ENCODE measurements around the gene CST11. TPM values are rescaled to one million over a fixed set of nuclear protein-coding genes. Genes with fewer than 3 reads are reported as not detected.

Gene CST11
- total and polyA plus RNA-seq, 12 donors = not detected

DNA sequence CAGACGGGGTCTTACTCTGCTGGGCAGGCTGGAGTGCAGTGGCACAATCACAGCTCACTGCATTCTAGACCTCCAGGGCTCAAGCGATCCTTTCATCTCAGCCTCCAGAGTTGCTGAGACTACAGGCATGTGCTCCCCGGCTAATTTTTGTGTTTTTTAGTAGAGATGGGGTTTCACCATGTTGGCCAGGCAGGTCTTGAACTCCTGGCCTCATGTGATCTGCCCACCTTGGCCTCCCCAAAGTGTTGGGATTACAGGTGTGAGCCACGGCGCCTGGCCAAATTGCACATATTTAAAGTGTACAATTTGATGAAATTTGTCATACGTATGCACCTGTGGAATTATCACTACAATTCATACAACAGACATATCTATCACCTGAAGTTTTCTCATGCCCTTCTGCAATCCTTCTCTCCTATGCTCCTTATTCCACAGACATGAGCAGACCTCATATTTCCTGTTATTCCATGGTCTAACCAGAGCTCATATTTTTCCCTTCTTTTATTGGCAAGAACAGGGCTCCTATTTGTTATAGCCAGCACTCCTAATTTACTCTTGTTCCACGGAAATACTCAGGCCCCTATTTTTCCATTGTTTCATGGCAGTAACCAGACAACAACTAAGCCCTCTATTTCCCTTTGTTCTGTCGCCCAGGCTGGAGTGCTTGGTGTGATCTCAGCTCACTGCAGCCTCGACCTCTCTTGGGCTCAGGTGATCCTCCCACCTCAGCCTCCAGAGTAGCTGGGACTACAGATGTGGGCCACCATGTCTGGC lies 15.4 kb downstream of the CST11 start:
- DNase-seq = peak in 1 of 7 donors; percentile 27
- intact Hi-C loops (cut with DNase I) = no loop called here

DNA sequence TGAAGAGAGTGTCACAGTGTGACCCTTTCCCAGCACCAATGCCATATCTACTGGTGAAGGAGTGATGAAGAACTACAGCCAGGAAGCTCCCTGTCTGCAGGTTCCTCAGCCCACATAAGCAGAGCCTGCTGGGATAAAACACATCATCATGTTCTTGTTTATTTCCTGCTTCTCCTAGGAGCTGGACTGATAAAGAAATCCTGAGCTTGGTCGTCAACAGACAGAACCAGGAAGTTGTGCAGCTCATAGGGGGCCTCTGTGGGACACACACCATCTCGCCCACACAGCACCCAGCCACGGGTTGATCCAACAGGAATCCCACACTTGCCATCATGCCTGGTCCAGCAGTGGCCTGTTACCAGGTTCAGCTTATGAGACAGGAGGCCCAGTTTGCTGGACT lies 16.0 kb downstream of the CST11 start:
- no peaks in the 10 kb centered on the region for H3K36me3 ChIP-seq (replicated peaks in 1 of 2)
- no peak overlapping the region for H3K27ac ChIP-seq
- no peaks in the 10 kb centered on the region for H3K27me3 ChIP-seq
- H3K4me1 ChIP-seq (replicated peaks in 1 of 2) = peaks cover 0 to 3% of the 10 kb centered on the region in 2 donors
- DNase-seq = peak in 2 of 7 donors; percentile 13 to 29
- intact Hi-C loops (cut with DNase I) = no loop called here
- TF ChIP-seq, protein P1, sequence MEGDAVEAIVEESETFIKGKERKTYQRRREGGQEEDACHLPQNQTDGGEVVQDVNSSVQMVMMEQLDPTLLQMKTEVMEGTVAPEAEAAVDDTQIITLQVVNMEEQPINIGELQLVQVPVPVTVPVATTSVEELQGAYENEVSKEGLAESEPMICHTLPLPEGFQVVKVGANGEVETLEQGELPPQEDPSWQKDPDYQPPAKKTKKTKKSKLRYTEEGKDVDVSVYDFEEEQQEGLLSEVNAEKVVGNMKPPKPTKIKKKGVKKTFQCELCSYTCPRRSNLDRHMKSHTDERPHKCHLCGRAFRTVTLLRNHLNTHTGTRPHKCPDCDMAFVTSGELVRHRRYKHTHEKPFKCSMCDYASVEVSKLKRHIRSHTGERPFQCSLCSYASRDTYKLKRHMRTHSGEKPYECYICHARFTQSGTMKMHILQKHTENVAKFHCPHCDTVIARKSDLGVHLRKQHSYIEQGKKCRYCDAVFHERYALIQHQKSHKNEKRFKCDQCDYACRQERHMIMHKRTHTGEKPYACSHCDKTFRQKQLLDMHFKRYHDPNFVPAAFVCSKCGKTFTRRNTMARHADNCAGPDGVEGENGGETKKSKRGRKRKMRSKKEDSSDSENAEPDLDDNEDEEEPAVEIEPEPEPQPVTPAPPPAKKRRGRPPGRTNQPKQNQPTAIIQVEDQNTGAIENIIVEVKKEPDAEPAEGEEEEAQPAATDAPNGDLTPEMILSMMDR (IDR thresholded peaks at IDR 0.05) = no peak
- no peak for TF ChIP-seq POLR2A (IDR thresholded peaks at IDR 0.05)
- WGBS, 4 donors = 51 to 65% (median 61%) methylated on average over 3 of the region's 3 CpGs
- no peak overlapping the region for H3K4me3 ChIP-seq
- H3K9me3 ChIP-seq (replicated peaks in 1 of 3) = no peaks in the 10 kb centered on the region

More for the DNA sequence above, 15.4 kb downstream of the CST11 start:
- Histone ChIP-seq H3K36me3 (replicated peaks in 1 of 2) (no peaks in the 10 kb centered on the region), H3K9me3 (replicated peaks in 1 of 3) (no peaks in the 10 kb centered on the region), H3K27ac (no peak overlapping the region), H3K27me3 (no peaks in the 10 kb centered on the region), H3K4me1 (replicated peaks in 1 of 2) (peaks cover 0 to 3% of the 10 kb centered on the region in 2 donors), H3K4me3 (no peak overlapping the region)
- TF ChIP-seq, protein P1 (IDR thresholded peaks at IDR 0.05) = no peak
- no peak for TF ChIP-seq POLR2A (IDR thresholded peaks at IDR 0.05)
- 83 to 87% (median 87%) methylated on average over 9 of the region's 9 CpGs for WGBS, 4 donors

DNA sequence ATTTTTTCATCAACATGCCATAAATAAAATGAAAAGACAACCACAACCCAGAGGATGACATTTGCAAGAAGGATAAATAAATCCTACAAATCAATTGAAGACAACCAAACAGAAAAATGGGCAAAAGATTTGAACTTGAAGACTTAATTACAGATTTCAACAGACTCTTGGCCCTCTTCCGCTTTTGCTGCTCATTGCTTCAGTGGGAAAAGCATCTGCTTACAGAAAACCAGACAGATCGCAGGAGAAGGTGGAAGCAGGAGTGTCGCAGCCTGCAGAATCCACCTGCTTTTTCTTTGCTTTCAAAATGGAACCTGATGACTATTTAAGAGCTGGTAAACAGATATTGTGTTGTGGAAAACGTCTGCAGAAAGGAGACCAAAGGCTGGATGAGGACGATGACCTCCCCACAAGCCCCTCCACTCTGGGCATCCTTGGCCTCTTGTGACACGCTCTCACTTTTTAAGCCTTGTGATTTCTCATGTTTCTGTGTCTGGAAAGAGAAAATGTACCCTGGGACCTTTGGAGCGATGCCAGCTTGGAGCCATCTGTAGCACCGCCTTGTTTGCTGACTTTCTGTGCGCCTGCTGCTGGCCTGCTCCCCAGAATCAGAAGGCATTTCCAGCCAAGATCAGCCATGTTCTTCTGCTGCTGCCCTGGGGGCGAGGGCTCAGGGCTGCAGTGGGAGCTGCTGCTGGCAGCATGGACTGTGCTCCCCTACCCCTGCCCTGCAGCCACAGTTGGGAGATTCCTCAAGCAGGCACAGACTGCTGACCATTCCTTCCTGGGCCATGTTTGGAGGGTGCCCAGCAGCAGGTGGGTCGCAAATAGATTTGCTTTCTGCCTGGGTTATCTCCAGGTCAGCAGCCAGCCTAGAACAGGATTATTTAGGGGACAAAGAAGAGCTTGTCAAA lies 16.8 kb downstream of the CST11 start:
- Histone ChIP-seq H3K4me1 (replicated peaks in 1 of 2) (peaks cover 0 to 3% of the 10 kb centered on the region in 2 donors), H3K36me3 (replicated peaks in 1 of 2) (no peaks in the 10 kb centered on the region), H3K4me3 (no peak overlapping the region), H3K9me3 (replicated peaks in 1 of 3) (no peaks in the 10 kb centered on the region), H3K27me3 (no peaks in the 10 kb centered on the region), H3K27ac (no peak overlapping the region)
- WGBS, 4 donors = 71 to 79% (median 73%) methylated on average over 10 to 11 of the region's 11 CpGs
- intact Hi-C loops (cut with DNase I) = no loop called here
- TF ChIP-seq, protein P1 (IDR thresholded peaks at IDR 0.05) = no peak
- TF ChIP-seq POLR2A (IDR thresholded peaks at IDR 0.05) = no peak
- peak in 4 of 7 donors; percentile 13 to 67 (median 30) for DNase-seq
